Forelimb muscle (tissue), 1 donor: ENCODE results near the gene CYLD. TPM values are rescaled to one million over a fixed set of nuclear protein-coding genes. Genes with fewer than 3 reads are reported as not detected.

Experiments
- DNase-seq: peaks from one replicate; pipeline ENCODE4 v3.0.0-alpha.2; 2013; ENCODE audit warnings: low read depth
- polyA plus RNA-seq: library from polyadenylated mRNA; unstranded; fragments of 120-200 nt; gene quantifications from one replicate; pipeline ENCODE4 v1.2.1, GENCODE V29; 2013; ENCODE audit not compliant: insufficient read length

Gene CYLD
- polyA plus RNA-seq, 1 donor, result 26.8 TPM

GRCh38 chr16:50816901-50817555 is 75.1 kb downstream of the CYLD start:
- DNase-seq, result no peak

DNA sequence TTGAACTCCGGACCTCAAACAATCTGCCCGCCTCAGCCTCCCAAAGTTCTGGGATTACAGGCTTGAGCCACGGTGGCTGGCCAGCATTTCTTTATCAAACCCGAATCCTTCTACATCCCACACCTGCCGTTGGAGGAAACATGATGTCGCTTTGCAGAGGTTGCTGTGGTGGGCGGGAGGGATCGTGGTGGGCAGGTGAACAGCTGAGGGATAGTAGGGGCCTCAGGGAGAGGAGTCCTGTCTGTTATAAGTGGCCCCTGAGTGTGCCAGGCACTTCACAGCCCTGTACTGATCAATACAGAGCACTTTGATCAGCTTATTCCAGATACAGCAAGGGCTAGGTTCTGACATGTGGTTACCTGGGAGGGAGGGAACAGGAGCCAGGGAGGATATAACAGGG is 76.5 kb downstream of the CYLD start:
- no peak for DNase-seq

- no peak for DNase-seq
Observed at GRCh38 chr16:50819706-50820105, 77.8 kb downstream of the CYLD start.

GRCh38 chr16:50820225-50820624 is 78.3 kb downstream of the CYLD start:
- no peak for DNase-seq

DNA sequence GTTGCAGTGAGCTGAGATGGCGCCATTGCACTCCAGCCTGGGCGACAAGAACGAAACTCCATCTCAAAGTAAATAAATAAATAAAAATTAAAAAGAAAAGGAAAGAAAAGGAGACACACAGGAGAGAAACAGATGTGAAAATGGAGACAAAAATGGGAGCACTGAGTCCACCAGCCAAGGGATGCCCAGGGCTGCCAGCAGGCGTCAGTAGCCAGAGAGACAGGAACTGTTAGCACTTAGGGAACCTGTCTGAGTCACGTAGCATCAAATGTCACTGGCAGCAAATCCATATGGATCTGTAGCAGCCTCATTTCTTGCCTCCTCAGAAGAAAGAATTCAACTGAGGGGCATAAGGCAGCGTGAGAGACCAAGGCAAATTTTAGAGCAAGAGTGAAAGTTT is 79.7 kb downstream of the CYLD start:
- DNase-seq, result no peak

DNA sequence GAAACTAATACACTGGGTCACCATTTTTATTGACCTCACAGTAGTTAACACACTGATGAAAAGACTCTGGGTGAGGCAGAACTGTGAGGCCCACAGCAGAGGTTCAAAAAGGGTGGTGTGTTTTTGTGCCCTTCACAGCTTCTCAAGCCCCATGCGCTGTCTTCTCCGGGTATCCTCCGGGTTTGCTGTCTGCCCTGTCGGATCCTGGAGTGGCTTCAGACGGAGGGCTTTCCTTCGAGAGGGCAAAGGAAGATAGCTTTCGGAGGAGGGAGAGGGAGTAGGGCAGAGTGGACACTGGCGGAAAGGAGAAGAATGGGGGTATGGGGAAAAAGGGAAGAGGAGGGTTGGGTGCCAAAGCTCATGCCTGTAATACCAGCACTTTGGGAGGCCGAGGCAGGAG is 80.8 kb downstream of the CYLD start:
- no peak for DNase-seq

- DNase-seq, result no peak
Observed at GRCh38 chr16:50826797-50827316, 85.0 kb downstream of the CYLD start.

- DNase-seq, result no peak
Observed at GRCh38 chr16:50828164-50828702, 86.3 kb downstream of the CYLD start.

DNA sequence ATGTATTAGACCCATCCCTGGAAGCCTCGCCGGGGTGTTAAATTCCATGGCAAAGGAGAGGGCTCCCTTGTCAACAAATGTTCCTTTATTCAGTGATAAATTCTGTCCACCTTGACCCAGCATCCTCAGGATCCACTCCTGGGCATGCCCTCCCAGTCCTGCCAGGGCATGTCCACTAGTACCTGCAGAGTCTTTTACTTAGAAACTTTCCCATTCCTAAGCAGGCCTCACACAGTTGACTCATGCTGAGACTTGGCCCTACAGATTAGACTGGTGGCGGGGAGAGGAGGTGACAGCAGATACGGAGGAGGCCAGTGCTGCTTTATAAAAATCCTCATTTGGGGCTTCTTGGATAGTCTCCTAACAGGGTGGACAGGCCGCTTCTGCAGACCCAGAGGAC is 88.8 kb downstream of the CYLD start:
- DNase-seq, result no peak

GRCh38 chr16:50831751-50832150 is 89.9 kb downstream of the CYLD start:
- no peak for DNase-seq

GRCh38 chr16:50833929-50834328 is 92.0 kb downstream of the CYLD start:
- DNase-seq, result no peak

GRCh38 chr16:50834701-50835100 is 92.8 kb downstream of the CYLD start:
- no peak for DNase-seq

DNA sequence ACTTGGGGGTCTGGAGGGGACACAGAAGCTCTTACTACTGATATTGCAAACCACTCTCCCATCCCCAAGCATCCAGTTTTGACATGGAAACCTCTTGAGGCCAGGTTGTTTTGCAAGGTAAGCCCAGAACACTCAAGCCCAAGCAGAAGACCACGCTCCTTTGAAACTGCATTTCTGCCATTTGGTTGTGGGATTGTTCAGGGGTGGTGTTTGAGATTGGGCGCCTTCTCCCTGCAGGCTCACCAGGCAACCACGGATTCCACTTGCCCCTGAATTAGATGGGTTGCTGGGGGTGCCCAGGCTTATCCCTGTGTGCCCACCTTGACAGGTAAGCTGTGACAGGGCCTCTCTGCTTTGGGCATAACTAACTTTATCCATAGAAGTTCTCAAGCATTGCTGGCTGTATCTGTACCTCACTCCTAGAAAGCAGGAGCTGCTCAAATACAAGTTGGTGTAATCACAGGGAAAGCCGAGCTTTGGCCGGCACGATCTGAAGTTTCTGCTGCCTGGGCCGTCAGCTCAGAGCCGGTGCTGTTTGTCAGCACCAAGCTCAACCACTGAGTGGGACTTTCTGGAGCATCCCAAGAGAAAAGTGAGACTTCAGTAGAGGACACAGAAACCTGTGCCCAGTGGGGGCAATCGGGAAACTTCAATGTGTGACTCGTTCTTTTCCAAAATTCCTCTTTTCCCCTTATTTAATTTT is 93.6 kb downstream of the CYLD start:
- DNase-seq, result no peak

DNA sequence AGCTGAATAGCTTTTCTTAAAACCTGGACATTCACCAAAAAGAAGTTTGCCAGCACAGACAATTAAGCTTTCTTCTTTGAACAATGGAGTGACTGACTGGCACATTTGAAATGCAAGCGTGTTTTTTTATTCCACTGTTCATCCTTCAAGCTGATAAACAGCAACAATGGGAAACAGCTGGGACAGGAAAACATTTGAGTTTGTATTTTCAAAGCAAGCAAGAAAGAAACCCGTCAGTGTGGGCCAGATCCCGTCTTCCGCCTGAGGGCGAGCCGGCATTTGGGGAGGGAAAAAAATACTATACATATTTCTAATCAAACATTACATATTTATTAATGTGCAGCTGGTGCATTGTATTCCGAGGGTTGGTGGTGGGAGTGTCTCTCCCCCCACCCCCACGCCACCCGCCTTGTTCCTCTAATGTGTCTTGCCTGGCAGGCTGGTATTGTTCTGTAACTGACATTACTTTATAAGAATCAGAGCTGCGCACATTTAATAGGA is 94.3 kb downstream of the CYLD start:
- DNase-seq, result no peak

GRCh38 chr16:50837324-50837723 is 95.4 kb downstream of the CYLD start:
- DNase-seq, result no peak

DNA sequence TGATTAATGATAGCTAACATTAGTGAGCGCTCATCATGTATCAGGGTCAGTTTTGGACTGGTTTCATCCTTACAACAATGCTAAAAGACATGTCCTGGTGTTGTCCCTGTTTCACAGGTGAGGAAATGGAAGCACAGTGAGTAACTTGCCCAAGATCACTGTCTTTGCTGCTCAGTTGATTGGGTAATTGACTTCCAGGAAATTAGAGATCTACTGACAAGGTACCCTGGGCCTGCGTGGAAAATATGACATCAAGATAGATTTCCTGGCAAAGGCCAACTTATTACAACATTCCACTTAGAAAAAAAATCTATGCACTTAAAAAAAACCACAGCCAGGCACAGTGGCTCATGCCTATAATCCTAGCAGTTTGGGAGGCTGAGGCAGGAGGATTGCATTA is 96.3 kb downstream of the CYLD start:
- no peak for DNase-seq

DNA sequence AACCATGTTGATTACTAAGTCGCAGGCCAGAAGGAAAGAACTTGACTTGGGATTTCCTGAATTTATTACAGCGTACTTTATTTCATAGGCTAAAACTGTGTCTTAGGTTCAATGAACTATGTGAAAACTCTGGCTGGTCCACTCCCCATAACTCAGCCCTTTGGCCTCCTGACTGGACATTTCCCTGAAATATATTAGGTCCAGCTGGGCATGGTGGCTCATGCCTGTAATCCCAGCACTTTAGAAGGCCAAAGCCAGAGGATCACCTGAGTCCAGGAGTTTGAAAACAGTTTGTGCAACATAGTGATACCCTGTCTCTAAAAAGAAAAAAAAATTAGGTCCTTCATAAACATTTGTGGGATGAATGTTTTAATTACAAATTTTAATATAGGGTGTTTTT is 97.0 kb downstream of the CYLD start:
- no peak for DNase-seq

- DNase-seq, result no peak
Observed at GRCh38 chr16:50839356-50839755, 97.5 kb downstream of the CYLD start.

DNA sequence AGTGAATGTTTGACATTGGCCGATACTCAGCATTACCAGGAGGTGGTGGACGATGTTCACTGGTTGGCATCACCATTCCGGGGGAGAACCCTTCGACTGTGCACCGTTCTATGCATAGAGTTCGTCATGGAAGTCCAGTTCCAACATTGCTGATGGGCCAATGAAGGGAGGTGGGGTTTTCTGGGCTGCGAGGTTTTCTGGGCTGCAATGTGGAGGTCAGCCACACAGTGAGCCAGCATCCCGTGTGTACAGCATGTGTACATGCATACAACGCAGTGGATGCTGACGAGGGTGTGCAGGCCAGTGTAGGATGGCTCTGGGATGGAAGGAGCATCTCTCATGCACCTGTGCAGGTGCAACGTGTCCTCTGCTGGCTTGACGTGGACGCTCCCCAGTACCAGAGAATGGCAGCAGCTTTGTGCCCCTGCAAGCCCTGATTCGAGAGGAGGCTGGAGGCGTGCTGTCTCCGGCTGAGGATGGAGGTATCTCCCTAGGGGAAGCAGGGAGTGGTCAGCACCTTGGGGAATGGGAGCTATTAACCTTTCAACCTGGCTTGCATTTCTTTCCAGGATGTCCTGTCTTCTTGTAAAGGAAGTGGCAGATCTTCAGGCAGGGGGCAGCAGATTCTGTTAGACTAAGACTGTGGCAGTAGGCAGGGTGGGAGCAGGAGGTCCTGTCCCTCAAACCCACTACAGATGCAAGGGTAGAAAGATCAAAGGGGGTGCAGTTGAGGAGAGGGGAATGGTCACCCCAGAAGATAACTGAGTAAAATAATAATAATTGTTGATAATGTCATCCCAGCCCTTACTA is 98.2 kb downstream of the CYLD start:
- DNase-seq, result no peak

DNA sequence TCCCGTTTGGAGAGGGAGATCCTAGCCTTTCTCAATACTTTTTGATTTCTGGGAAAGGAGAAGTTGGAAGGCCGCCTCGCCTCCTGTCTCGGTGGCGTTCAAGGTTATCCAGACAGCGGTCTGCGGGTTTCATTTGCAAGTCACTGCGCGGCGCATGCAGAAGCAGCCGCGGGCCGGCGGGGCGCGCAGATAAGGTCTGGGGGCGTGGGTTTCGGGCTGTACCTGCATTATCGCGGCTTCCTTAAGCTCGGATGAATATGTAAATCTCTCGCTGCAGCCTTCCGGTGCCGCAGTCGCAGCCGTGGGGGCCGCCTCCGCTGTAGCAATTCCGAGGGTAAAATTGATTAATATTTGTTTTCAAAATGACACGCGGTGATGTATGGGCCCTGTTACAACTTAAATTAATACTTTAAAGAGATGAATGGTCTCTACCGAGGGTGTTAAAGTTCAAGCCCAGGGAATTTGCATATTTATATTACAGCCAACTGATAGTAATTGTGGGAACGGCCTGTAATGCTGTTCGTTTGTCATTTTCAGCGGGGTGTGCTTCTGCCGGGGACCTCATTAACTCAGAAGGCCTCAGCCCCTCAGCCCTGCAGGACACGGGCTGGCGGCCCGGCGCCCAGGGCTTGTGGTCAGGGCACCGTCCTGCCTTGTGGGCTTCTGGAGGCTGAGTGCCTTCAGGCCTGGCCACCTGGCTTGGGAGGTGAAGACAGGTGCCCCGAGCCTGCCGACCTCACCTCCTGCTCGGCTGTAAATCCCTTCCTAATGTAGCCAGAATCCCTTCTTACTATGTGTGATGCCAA is 99.4 kb downstream of the CYLD start:
- no peak for DNase-seq

DNA sequence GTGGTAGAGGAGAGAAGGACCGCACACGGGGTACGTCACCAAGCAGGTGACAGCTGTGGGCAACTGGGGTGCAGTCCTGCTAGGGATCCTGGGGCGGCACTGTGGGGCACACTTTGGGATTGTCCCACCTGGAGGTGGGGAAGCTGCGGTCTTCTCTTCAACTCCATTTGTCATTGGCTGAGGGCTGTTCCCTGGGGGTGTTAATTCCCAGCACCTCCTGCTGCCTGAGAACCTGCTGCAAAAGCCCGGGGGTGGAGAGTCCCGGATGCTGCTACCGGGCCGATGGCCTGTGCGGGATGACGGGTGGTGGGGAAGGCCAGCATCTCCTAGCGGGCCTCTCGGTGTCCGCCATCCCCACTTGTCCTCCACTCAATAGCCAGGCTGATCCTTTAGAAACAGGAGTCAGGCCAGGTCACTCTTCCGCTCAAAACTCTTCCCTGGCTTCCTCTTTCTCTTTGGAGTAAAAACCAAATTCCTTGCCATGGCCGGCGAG is 100.2 kb downstream of the CYLD start:
- DNase-seq, result no peak
